GM19438 (cell line): ENCODE results near the gene PCSK5.
"Not testable (repeated sequence)": the region's sequence is repeated elsewhere in the genome, so short reads cannot be mapped to it uniquely, and the experiment has no call there.

ENCODE experiments used
- ATAC-seq: cut with Tn5 transposase; IDR thresholded peaks from one replicate; pipeline ENCODE4 v1.9.1; 2021; ENCODE audit warnings: low read depth; ENCODE audit not compliant: unreplicated experiment

Gene PCSK5

DNA sequence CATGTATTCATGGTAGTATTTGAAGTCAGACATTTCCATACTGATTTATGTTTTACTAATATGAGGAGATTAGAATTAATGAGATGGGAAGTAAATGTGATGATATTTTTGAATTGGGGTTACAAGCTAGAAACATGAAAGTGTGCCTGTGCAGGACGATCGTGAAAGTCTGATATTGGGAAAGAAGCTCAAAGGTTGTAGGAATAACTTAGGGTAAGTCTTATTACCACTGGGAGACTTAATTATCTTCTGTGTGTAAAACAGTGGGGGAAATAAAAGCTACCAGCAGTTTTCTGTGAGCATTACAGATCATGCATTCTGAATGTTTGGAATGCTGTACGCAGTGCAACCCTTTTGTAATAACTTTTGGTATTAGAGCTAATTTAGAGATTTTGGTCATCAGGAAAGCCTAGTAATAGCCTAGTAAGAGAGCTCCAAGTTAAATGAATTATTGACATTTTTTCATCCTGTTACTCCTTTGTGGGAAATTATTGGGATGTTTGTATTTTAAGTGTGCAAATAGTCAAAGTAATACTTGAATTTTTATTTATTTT lies 153.9 kb downstream of the PCSK5 start:
- no peak for ATAC-seq

DNA sequence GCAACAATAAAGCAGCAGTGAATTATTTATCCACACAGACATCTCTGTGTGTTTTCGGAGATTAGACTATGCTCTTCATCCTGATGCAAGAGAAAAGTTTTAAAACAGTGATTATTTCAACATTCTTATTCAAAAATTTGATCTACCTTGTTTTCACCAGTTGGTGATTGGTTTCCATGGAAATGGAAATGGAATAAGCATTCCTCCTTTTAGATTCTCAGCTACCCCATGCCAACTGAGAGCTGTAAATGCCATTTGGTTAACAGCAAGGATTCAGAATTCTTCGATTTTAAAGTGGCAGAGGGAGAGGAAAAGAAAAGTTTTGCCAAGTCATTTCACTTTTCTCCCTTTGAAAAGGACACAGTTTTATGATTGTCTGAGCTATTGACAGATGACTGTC lies 154.7 kb downstream of the PCSK5 start:
- no peak for ATAC-seq

DNA sequence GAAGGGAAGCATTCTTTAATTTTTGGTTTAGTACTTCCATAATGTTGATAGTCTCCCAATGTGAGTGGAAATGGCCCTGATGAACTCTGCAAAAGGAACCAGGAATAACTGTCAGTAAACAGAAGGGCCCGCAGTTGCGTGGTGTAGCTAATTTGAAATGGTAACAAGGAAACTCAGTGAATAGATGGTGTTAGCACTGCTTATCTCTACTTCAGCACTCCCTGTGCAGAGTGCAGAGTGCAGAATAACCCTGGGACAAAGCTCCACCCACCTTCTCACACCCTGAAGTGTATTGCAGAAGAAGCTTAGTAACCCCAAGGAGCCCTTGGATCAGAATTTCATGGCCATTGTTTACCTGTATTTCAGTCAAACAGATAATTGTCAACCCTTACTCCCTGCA lies 158.9 kb downstream of the PCSK5 start:
- no peak for ATAC-seq

DNA sequence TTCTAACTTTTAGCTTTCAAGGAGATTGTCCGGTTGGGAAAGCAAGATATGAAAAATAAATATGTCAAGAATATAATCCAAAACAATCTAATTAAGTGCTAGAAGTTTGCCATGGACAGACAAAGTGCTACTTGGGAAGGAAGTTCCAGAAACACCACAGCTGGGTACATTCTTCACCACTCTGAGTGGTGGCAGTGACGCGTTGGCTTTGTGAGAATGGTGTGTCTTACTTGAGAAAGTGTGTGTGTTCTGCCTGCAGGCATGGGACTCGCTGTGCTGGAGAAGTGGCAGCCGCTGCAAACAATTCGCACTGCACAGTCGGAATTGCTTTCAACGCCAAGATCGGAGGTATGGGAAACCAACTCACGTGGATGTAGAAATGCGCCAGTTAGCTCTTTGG lies 177.2 kb downstream of the PCSK5 start:
- no peak for ATAC-seq

DNA sequence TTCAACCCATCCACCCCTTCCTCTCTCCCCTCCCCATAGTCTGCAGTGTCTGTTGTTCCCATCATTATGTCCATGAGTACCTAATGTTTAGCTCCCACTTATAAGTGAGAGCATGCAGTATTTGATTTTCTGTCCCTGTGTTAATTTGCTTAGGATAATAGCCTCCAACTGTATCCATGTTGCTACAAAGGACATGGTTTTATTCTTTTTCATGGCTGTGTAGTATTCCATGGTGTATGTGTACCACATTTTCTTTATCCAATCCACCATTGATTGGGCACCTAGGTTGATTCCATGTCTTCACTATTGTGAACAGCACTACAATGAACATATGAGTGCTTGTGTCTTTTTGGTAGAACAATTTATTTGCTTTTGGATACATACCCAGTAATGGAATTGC lies 187.1 kb downstream of the PCSK5 start:
- no peak for ATAC-seq

DNA sequence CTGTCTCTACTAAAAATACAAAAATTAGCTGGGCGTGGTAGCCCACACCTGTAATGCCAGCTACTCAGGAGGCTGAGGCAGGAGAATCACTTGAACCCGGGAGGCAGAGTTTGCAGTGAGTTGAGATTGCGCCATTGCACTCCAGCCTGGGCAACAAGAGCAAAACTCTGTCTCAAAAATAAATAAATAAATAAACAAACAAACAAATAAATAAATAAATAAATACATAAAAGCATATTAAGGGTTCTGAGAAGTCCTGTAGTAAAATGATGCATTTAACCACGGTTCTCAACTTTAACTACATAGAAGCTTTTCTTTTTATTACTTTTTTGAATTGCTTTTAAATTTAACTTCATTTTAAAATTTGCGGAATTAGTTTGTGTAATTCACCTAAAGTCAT lies 190.8 kb downstream of the PCSK5 start:
- ATAC-seq, result not testable (repeated sequence)

DNA sequence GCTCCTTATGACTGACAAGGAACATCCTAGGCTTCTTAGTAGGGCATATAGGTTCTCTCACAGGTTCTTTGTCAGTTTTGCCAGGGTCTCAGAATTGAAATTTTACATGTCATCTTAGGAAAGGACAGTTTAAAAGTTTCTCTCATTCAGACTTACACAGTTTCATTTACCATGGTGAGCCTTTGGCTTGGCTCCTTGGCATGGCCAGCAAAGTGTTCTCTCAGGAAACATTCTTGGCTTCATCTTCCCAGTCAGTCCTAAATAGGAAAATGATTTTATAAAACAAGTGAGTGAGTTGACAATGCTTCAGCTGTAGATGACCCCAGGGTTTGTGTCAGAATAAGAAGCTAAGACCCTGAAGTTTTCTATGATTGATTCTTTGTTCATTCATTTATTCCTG lies 191.6 kb downstream of the PCSK5 start:
- no peak for ATAC-seq

DNA sequence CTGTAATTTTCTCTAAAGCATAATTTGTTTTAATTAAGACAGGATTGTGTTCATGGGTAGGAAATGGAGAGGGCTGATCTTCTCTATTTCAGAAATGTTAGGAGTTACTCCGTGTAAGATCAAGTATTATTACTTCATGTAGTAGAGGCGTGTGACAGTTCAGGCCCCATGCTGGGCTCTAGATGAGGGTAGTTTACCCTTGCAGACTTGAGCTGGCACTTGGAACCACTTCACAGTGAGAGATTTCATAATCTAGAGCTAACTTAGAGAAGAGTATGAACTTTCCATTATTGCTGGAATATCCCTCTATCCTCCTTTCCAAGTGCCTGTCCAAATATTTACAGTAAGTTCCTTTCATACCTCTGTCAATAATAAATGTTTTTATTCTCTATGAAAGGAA lies 195.1 kb downstream of the PCSK5 start:
- ATAC-seq, result no peak

DNA sequence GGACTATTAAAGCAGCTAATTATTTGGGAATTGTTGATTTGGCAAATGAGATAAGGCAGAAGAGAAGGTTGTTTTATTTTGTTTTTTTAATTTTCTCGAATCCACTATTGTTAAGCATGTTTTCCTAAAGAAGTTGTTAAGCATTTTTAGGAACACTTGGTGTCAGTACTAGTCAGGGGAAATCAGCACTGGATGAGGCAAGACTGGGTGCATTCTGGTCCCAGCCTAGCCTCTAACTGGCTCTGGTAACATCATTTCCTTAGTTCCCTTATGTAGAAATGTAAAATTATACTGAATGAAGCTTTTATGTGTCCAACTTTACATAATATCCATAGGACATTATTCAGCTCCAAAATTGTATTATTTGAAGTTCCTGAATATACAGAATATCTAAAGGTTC lies 196.1 kb downstream of the PCSK5 start:
- no peak for ATAC-seq

DNA sequence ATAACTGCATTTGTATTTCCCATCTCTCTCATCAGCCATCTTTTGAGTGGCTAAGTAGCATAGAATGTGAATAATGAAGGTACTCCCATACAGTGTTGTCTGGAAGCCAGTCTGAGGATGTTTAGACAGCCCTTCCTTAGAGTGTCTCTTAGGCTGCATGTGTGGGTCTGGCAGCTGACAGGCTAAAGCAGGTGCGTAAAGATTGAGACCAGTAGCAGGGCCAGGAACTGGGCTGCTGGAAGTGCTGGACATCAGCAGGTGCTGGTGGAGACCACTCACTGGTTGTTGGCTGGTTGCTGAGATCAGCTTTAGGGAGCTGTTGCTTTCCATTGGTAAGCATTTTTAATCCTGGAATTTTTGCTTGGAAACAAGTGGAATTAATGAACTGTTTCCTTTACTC lies 197.5 kb downstream of the PCSK5 start:
- no peak for ATAC-seq

DNA sequence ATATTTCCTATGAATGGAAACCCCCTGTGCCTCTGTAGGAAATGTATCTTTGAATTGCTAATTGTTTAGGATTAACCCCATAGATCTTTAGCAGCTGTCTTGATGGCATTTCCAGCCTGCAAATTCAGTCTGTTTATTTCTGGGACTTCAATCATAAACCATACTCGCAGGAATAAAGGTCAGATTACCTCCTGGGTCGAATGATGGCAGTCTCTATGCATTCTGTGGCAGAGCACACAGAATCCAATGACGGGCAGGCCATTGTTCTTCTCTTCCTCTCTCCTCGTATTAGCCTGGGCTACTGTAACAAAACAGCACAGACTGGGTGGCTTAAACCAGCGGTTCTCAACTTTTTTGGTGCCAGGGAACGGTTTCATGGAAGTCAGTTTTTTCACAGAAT lies 199.9 kb downstream of the PCSK5 start:
- no peak for ATAC-seq

DNA sequence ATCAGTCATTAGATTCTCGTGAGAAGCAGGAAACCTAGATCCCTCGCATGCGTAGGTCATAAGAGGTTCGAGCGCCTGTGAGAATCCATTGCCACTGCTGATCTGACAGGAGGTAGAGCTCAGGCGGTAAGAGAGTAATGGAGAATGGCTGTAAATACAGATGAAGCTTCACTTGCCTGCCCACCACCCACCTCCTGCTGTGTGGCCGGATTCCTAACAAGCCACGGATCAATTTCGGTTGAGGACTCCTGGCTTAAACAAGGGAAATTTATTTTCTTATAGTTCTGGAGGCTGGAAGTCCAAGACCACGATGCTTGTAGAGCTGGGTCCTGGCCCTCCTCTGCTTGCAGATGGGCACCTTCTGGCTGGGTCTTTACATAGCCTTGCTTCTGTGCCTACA lies 200.4 kb downstream of the PCSK5 start:
- ATAC-seq, result no peak

DNA sequence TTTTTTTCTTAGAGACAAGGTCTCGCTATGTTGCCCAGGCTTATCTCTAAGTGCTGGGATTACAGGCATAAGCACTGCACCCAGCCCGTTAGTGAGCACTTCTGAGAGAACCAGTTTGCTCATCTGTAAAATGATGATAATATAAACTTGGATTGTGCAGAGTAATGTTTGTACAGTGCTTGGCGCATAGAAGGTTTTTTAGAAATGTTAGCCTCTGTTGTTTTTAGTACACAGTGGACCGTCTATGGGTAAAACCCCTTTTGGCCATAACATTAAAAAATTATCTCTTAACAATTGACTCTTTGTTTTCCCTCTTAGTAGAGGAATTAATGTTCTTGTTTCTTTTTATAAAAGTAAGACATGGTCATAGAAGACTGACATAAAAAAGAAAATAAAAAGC lies 202.1 kb downstream of the PCSK5 start:
- ATAC-seq, result no peak

DNA sequence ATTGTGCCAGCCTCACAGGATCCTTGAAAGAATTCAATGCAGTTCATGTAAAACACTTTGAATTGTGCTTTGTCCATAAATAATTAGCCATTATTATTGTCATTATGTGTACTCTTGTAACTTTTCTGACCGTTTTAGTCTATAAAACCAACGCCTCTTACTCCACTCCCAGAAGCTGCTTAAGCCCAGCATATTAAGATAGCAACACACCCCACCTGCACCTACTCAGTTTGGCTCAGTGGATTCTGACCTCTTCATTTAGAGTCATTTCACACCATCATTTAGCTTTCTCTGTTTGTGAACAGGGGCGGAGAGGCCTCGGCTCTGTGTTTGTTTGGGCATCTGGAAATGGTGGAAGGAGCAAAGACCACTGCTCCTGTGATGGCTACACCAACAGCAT lies 205.1 kb downstream of the PCSK5 start:
- ATAC-seq, result no peak

DNA sequence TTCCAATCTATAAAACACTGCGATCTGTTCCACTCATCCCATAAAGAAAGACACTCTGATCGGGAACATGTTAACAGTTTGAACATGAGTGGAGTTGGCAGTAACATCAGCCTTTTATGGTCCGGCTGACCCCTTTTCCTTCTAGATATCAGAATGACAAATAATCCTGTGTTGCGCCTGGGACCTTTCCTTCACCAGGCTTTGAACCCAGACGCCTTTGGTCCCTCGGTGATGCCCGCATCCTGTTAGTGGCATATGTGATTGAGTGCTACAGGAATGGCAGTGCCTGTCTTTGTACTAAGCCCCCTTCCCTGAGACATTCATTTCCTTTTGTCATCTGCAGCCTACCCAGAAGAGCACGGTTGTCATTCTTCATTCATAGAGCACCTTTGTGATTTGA lies 209.0 kb downstream of the PCSK5 start:
- no peak for ATAC-seq

DNA sequence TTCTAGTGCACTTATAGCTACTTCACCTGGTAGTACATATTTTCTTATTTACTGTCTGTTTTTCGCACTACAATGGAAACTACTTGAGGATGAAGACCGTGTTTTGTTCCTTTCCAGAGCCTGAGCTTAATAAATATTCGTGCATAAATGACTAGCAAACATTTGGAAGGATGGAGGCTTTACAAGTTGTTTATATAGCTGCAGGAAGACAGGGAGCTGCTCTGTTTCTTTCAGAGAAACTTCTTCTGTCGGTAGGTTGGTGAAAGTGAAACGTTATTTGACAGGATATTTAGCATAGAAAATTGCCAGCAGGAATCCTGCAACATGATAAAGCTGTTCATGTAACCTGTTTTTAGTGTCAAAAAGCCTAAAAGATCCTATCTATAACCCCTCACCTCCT lies 210.6 kb downstream of the PCSK5 start:
- ATAC-seq, result no peak

DNA sequence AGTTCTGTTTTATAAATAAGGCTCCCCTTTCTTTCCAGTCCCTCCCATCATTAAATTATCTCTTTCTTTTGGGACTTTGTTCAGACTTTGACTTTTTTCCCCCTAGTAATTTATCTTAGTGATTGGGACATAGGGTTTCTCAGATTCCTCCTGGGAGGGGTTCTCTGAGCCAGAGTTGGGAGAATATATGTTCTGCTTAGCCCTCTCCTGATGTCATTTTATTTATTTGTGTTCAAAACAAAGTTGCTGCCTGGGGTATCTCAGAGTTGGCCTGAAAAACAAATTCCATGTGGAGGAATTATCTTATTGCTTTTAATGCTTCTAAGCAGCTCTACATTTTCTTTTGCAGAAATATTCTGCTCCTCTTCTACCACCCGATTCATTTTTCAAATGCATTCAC lies 211.0 kb downstream of the PCSK5 start:
- no peak for ATAC-seq

DNA sequence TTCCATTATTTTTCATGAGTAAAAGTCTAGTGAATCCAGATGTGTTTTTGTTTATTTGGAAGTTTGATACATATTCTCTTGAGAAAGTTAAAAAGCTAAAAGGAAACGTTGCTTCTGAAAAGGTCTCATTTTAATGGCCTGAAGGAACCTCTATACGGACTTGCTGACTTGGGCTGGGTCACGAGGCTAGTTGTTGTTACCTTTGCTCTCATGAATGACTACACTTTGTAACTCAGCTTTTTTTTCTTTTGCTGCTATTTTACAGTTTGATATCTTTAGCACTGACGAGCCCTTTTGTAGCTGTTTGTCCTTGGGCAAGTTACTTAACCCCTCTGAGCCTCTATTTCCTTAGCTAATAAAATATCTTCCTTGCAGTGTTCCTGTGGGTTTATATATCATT lies 211.5 kb downstream of the PCSK5 start:
- ATAC-seq, result no peak

DNA sequence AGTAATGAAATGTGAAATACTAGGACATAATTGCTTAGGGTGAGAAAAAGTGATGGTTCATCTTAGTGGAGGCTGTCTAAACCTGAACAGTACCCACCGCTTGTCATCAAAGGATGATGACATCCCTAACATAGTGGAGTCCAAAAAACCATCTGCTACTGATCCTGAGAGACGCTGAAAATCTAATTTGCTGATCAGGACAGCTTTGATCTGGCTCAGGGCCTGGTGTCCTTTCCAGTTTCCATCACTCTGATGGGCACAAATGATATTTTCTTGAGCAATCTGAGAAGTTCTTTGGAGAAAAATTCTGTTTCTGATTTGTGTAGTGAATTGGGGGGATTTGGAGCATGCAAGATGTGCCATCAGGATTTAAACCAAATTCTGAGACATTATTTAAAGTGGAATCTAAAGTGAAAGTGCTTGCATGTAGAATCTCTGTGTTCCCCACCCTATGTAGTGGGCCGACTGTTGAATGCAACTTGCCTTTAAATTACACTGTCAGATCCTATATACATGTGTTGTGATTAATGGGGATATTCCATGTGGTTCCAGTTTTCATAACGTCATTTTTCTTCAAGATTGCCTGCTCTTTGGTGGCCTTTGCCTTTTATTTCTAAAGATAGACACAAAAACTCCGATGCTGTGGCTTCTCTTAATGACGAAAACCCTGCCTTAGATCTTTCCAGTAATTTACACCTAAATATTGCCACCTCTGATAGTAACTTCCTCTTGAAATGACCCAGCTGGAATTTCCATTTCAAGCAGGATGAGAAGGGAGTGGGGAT lies 213.2 kb downstream of the PCSK5 start:
- no peak for ATAC-seq

DNA sequence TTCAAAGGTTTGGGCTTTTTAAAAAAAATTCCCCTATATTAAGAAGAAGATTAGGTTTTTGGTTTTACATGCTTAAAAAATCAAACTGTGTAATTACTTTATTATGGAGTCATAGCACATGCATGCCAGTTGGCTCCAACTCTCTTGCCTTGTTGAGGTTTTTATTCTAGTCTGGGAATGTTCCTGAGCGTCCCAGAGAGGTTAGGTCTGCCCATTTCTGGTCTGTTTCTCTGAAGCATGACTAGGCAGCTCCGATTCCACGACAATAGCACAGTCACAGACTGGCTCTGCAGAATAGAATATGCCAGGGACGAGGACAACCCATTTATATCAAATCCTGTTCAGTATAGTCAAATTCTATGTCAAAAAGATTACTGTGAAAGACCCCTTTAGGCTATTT lies 217.0 kb downstream of the PCSK5 start:
- no peak for ATAC-seq

DNA sequence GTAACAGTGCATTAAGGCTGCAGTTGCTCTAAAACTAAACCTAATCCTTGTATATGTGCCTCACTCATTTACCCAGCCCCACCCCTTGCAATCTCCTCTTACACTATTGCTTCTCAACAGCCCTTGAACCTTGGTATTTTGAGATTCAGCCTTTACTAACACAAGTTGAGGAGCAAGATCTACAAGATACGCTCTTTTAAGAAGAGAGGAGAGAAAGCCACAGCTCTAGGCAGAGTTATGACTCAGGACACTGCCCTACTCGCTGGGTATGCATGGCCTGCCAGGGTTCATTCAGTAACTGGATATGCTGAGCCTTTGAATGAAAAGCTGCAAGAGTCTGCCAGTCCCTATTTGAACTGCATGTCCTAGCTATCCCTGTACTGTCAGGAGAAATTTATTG lies 219.5 kb downstream of the PCSK5 start:
- no peak for ATAC-seq

DNA sequence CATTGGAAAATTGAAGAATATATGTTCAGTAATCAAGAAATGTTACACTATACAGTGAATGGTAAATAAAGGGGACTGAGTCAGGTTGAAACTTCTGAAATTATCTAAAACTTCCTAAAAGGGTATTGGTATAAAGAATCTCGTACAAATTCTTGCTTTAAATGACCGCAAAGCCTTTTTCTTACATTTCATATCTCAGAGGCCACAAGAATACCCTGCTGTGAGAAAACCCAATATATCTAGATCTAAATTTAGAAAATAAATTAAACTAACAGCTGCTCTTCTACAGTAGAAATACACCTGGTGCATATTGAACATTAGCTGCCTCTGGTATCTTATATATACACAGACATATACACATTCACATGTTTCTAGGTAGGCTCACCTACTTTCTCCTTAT lies 221.7 kb downstream of the PCSK5 start:
- no peak for ATAC-seq

DNA sequence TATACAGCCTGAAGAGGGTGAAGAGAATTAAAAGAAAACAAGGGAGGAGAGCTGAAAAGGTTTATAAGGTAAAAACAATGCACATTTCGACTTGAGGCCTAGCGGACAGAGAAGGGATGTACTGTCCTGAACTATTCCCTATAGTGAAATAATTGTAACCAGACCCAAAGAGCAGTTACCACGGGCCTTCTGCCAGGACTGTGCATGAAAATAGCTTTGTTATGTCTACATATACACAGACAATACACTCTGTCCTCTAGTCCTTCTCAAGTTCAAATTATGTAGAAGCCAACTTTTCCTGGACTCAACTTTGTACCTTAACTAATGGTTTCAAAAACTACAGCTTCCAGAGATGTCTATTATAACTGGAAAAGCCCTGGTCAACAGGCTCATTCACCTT lies 223.7 kb downstream of the PCSK5 start:
- no peak for ATAC-seq
